A549 (cell line): ENCODE data around the gene CNTNAP1. TPM values are rescaled to one million over a fixed set of nuclear protein-coding genes. Genes with fewer than 3 reads are reported as not detected.

ENCODE experiments used
- ATAC-seq, 2 experiments: fragments of 200-7000 bp in 1 of 2; fragments of >200 bp in 1 of 2; cut with Nextera tagmentation in 1 of 2; cut with Tn5 transposase in 1 of 2; 3 replicates each; pipeline versions ENCODE4 v1.8.0 to v1.9.1; 2018 to 2020; ENCODE audit warnings: mild to moderate bottlenecking in 1 of 2, moderate library complexity in 1 of 2
- CTCF ChIA-PET: fragments of 300-600 bp; sonication (Branson Sonifier 250); formaldehyde crosslinking; extraction: SDS; loops from one replicate; lab custom pipeline; 2021; ENCODE audit warnings: antibody characterized with exemption, inconsistent platforms; lab: Yijun Ruan, JAX
- POLR2A ChIA-PET: fragments of 350-600 bp; formaldehyde crosslinking; extraction: SDS; loops from one replicate; lab custom pipeline; 2021; ENCODE audit warnings: antibody characterized with exemption, inconsistent platforms; lab: Yijun Ruan, JAX
- DNase-seq, 2 experiments: peaks; one replicate each; pipeline versions ENCODE4 v3.0.0 to v3.0.0-alpha.2; 2011 to 2016; ENCODE audit warnings: low read depth in 1 of 2, low spot score in 1 of 2
- FAIRE-seq: peaks from 2 replicates; lab custom pipeline; 2011; peaks lifted over from hg19 to GRCh38; lab: Jason Lieb, UNC
- H3K27ac ChIP-seq, 2 experiments: fragments of >200 bp; sonication (Bioruptor Twin); formaldehyde crosslinking; 3 replicates each; pipeline ENCODE4 v1.5.1; 2016 to 2017
- H3K4me1 ChIP-seq: fragments of >200 bp; sonication (Bioruptor Twin); formaldehyde crosslinking; 3 replicates; pipeline ENCODE4 v1.6.1; 2016
- H3K4me2 ChIP-seq: fragments of >200 bp; sonication (Bioruptor Twin); formaldehyde crosslinking; 3 replicates; pipeline ENCODE4 v1.6.1; 2016
- H3K4me3 ChIP-seq: fragments of >200 bp; sonication (Bioruptor Twin); formaldehyde crosslinking; 3 replicates; pipeline ENCODE4 v1.5.1; 2016
- H3K9me3 ChIP-seq: fragments of >200 bp; sonication (Bioruptor Twin); formaldehyde crosslinking; 3 replicates; pipeline ENCODE4 v1.6.1; 2016
- ATOH8 ChIP-seq: fragments of 250-450 bp; sonication (Bioruptor Pico); IDR thresholded peaks from 2 replicates; pipeline ENCODE4 v1.5.0; 2020; ENCODE audit warnings: low read depth, mild to moderate bottlenecking, moderate library complexity
- CBX2 ChIP-seq: fragments of 200-600 bp; sonication (generic); IDR thresholded peaks from 2 replicates; pipeline ENCODE4 v1.6.1; 2016; ENCODE audit warnings: low read depth, mild to moderate bottlenecking, borderline replicate concordance
- CTCF ChIP-seq: fragments of >200 bp; sonication (Bioruptor Twin); formaldehyde crosslinking; IDR thresholded peaks from 3 replicates; pipeline ENCODE4 v1.5.1; 2016
- EHF ChIP-seq: fragments of 250-450 bp; sonication (Bioruptor Pico); IDR thresholded peaks from 2 replicates; pipeline ENCODE4 v1.5.0; 2020; ENCODE audit warnings: mild to moderate bottlenecking
- EP300 ChIP-seq, 2 experiments: fragments of >200 bp; sonication (Bioruptor Twin); formaldehyde crosslinking; IDR thresholded peaks; 2 replicates in 1 of 2; 3 replicates in 1 of 2; pipeline ENCODE4 v1.6.1; 2016 to 2017
- FOSL2 ChIP-seq, 2 experiments: fragments of 450-650 bp in 1 of 2; fragments of >200 bp in 1 of 2; sonication (Bioruptor Twin) in 1 of 2; formaldehyde crosslinking; IDR thresholded peaks; 2 replicates each; pipeline versions ENCODE4 v1.5.0 to v1.6.1; 2016 to 2020; ENCODE audit warnings: mild to moderate bottlenecking in 1 of 2, moderate library complexity in 1 of 2
- GATA3 ChIP-seq: IDR thresholded peaks from 2 replicates; pipeline ENCODE4 v1.6.1; 2012; ENCODE audit warnings: borderline replicate concordance
- HDAC2 ChIP-seq: fragments of 200-600 bp; sonication (generic); IDR thresholded peaks from 2 replicates; pipeline ENCODE4 v1.6.1; 2016
- HOXB13 ChIP-seq: fragments of 250-450 bp; sonication (Bioruptor Pico); IDR thresholded peaks from 2 replicates; pipeline ENCODE4 v1.5.0; 2020; ENCODE audit warnings: low read depth, mild to moderate bottlenecking, moderate library complexity
- JUN ChIP-seq, 2 experiments: fragments of >200 bp; sonication (Bioruptor Twin); formaldehyde crosslinking; IDR thresholded peaks; 2 replicates in 1 of 2; 3 replicates in 1 of 2; pipeline ENCODE4 v1.6.1; 2016 to 2017
- MAX ChIP-seq: IDR thresholded peaks from 2 replicates; pipeline ENCODE4 v1.6.1; 2012
- NR3C1 ChIP-seq: fragments of >200 bp; sonication (Bioruptor Twin); formaldehyde crosslinking; IDR thresholded peaks from 3 replicates; pipeline ENCODE4 v1.6.1; 2017
- POLR2A ChIP-seq: IDR thresholded peaks from 2 replicates; pipeline ENCODE4 v1.6.1; 2012; ENCODE audit warnings: mild to moderate bottlenecking, low read length
- RFX5 ChIP-seq: fragments of 450-650 bp; IDR thresholded peaks from 2 replicates; pipeline ENCODE4 v1.7.1; 2014; ENCODE audit warnings: antibody characterized with exemption, mild to moderate bottlenecking, moderate library complexity
- RNF2 ChIP-seq: fragments of 200-600 bp; sonication (generic); IDR thresholded peaks from 2 replicates; pipeline ENCODE4 v1.6.1; 2016; ENCODE audit warnings: low read depth, mild to moderate bottlenecking, antibody characterized with exemption, moderate library complexity, borderline replicate concordance
- ZFP36 ChIP-seq: fragments of 450-650 bp; IDR thresholded peaks from 2 replicates; pipeline ENCODE4 v1.6.1; 2014; ENCODE audit warnings: borderline replicate concordance; ENCODE audit not compliant: partially characterized antibody
- ZNF302 ChIP-seq: fragments of 250-450 bp; sonication (Bioruptor Pico); IDR thresholded peaks from 2 replicates; pipeline ENCODE4 v1.9.0; 2021; ENCODE audit warnings: inconsistent platforms, mild to moderate bottlenecking, moderate library complexity
- ZSCAN20 ChIP-seq: fragments of 250-450 bp; sonication (Bioruptor Pico); IDR thresholded peaks from 2 replicates; pipeline ENCODE4 v1.8.0; 2022; ENCODE audit warnings: mild to moderate bottlenecking, moderate library complexity
- WGBS: methylation state at CpG from one replicate; pipeline ENCODE4 v1.1.6; 2017; ENCODE audit errors: missing lambda C conversion rate; 5-methylcytosine and 5-hydroxymethylcytosine counted together
- polyA plus RNA-seq, 4 experiments: library from polyadenylated mRNA; depleted of rRNA in 3 of 4; stranded (reverse); fragments of >200 nt; fragmentation: RNase III in 1 of 4; extraction: RNeasy Plus Mini Kit Qiagen cat#74134 plus additional on column Dnase treatment in 1 of 4; gene quantifications; 2 replicates in 3 of 4; 3 replicates in 1 of 4; pipeline ENCODE4 v1.2.3, GENCODE V29; 2011 to 2017

Gene CNTNAP1
- polyA plus RNA-seq, 2 of the 4 experiments (the other 2 are of a cell fraction) = 6.3 to 8.2 TPM

GRCh38 chr17:42704490-42704836 is 22.1 kb downstream of the CNTNAP1 start:
- FAIRE-seq = no peak
- Histone ChIP-seq H3K4me2 (no peak overlapping the region), H3K4me3 (no peak overlapping the region), H3K9me3 (no peaks in the 10 kb centered on the region), H3K4me1 (no peaks in the 10 kb centered on the region), H3K27ac (no peak overlapping the region)
- POLR2A ChIA-PET = no interaction called here
- DNase-seq = no peak
- TF ChIP-seq RFX5 (no peak), HOXB13 (CRISPR knock-in tag) (no peak), JUN (IDR thresholded peaks at IDR 0.05) (no peak), EHF (no peak), RNF2 (no peak), GATA3 (no peak), ZSCAN20 (no peak), ATOH8 (CRISPR knock-in tag) (no peak), ZFP36 (no peak), CBX2 (no peak)
- TF ChIP-seq, all 56 proteins: peak for 0
- no peak for ATAC-seq
- CTCF ChIA-PET = interaction anchor here (0.7 to 3.0 kb wide), 10 partner anchors 8 to 127 kb away, joined by 3 to 17 read pairs (median 4); partner anchors contain the start of gene PSMC3IP
- WGBS = 94% methylated on average over 5 of the region's 5 CpGs

GRCh38 chr17:42704837-42705494 is 22.6 kb downstream of the CNTNAP1 start:
- POLR2A ChIA-PET = no interaction called here

GRCh38 chr17:42706732-42707131 is 24.4 kb downstream of the CNTNAP1 start:
- H3K9me3 ChIP-seq = no peaks in the 10 kb centered on the region
- no peak overlapping the region for H3K27ac ChIP-seq
- ATAC-seq (no peak), DNase-seq (no peak), FAIRE-seq (no peak)
- H3K4me2 ChIP-seq = no peak overlapping the region
- WGBS = 81% methylated on average over 5 of the region's 5 CpGs
- no peak for TF ChIP-seq FOSL2 (IDR thresholded peaks at IDR 0.05)
- no peak for TF ChIP-seq FOSL2 (CRISPR knock-in tag; IDR thresholded peaks at IDR 0.05)
- TF ChIP-seq EP300 (IDR thresholded peaks at IDR 0.05) = no peak
- TF ChIP-seq ZNF302 (CRISPR knock-in tag) = no peak
- no peak for TF ChIP-seq POLR2A
- TF ChIP-seq, all 56 proteins: peak for 0
- Histone ChIP-seq H3K4me1 (no peaks in the 10 kb centered on the region), H3K4me3 (no peak overlapping the region)
- POLR2A ChIA-PET = no interaction called here
- CTCF ChIA-PET = interaction anchor here (3.0 kb wide), 1 partner anchor 129 kb away, joined by 17 read pairs; the partner anchor contains the start of gene PSMC3IP

More at GRCh38 chr17:42704837-42705494, 22.6 kb downstream of the CNTNAP1 start:
- TF ChIP-seq EHF (no peak), CTCF (no peak), NR3C1 (no peak), RFX5 (no peak), MAX (no peak), HDAC2 (no peak), HOXB13 (CRISPR knock-in tag) (no peak), POLR2A (no peak), ZFP36 (no peak)
- no peak for ATAC-seq
- no peak overlapping the region for H3K4me3 ChIP-seq
- no peak overlapping the region for H3K4me2 ChIP-seq
- CTCF ChIA-PET = interaction anchor here (0.6 to 3.0 kb wide), 11 partner anchors 8 to 127 kb away, joined by 3 to 17 read pairs (median 4); partner anchors contain the start of gene PSMC3IP
- no peak for FAIRE-seq
- no peaks in the 10 kb centered on the region for H3K9me3 ChIP-seq
- DNase-seq = no peak
- H3K27ac ChIP-seq = no peak overlapping the region
- WGBS = 85% methylated on average over 8 of the region's 8 CpGs
- H3K4me1 ChIP-seq = no peaks in the 10 kb centered on the region
